GM12865 (cell line): Measurements from ENCODE around the gene PTPN13.
A peak's percentile ranks its signal among the peaks of the same experiment; 100 is the strongest.

Experiments used
- DNase-seq: peaks from one replicate; pipeline ENCODE4 v3.0.0; 2010; ENCODE audit warnings: low read depth
- H3K4me3 ChIP-seq: 2 replicates; pipeline ENCODE4 v1.5.1; 2011; ENCODE audit warnings: mild to moderate bottlenecking, low read depth, low read length, control low read depth
- CTCF ChIP-seq: IDR thresholded peaks from 2 replicates; pipeline ENCODE4 v1.5.1; 2011; ENCODE audit warnings: low read length, control low read depth, low read depth, inconsistent platforms; ENCODE audit not compliant: insufficient read depth; ENCODE audit errors: missing control alignments

The PTPN13 gene

GRCh38 chr4:86586626-86587380 lies 7.3 kb upstream of the PTPN13 start:
- no peak for TF ChIP-seq CTCF
- H3K4me3 ChIP-seq: peak overlapping the region; percentile 24; the same call in 1 of the 2 replicates
- no peak for DNase-seq

GRCh38 chr4:86587381-86588140 lies 6.6 kb upstream of the PTPN13 start:
- DNase-seq: no peak
- H3K4me3 ChIP-seq: no peak overlapping the region
- TF ChIP-seq CTCF: no peak

- no peak for TF ChIP-seq CTCF
- H3K4me3 ChIP-seq: peak overlapping the region; percentile 79
- DNase-seq: no peak
Measured at GRCh38 chr4:86592553-86593249, 1.4 kb upstream of the PTPN13 start.

GRCh38 chr4:86594559-86595425 lies 677 bp downstream of the PTPN13 start:
- H3K4me3 ChIP-seq: peak overlapping the region; percentile 78
- no peak for TF ChIP-seq CTCF
- DNase-seq: peak; percentile 66

- peak overlapping the region; percentile 78 for H3K4me3 ChIP-seq
- no peak for DNase-seq
- no peak for TF ChIP-seq CTCF
Measured at GRCh38 chr4:86595426-86595805, 1.3 kb downstream of the PTPN13 start.

GRCh38 chr4:86596807-86597206 lies 2.7 kb downstream of the PTPN13 start:
- DNase-seq: no peak
- TF ChIP-seq CTCF: no peak
- peak overlapping the region; percentile 78 for H3K4me3 ChIP-seq
